Measurements from ENCODE around the gene CNTN4. TPM values are rescaled to one million over a fixed set of nuclear protein-coding genes. Genes with fewer than 3 reads are reported as not detected.

CNTN4 gene
- total RNA-seq, 2 experiments from 2014 or later, result not detected

DNA sequence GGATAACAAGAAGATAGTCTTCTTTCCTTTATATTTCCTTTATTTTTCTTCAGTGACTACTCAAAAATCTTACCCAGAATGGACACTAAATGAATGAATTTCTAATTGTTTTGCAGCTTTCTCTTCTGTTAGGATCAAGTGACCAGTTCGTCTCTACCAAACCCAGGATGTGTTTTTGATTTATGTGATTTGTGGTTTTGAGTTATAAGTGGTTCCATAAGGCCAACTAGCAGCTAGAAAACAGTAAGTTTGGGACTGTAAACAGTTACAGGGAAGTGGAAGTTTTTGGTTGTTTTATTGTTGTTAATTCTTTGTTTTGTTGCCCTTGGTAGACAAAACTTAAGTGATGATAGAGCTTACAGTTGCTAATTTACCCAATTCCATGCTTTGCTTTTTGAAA lies 555.0 kb downstream of the CNTN4 start:
- DNase-seq, result no peak
- Mint-ChIP-seq H3K9me3 (no peaks in the 10 kb centered on the region), H3K4me3 (no peak overlapping the region), H3K4me1 (no peaks in the 10 kb centered on the region), H3K27me3 (no peaks in the 10 kb centered on the region), H3K36me3 (no peaks in the 10 kb centered on the region), H3K27ac (no peak overlapping the region)

DNA sequence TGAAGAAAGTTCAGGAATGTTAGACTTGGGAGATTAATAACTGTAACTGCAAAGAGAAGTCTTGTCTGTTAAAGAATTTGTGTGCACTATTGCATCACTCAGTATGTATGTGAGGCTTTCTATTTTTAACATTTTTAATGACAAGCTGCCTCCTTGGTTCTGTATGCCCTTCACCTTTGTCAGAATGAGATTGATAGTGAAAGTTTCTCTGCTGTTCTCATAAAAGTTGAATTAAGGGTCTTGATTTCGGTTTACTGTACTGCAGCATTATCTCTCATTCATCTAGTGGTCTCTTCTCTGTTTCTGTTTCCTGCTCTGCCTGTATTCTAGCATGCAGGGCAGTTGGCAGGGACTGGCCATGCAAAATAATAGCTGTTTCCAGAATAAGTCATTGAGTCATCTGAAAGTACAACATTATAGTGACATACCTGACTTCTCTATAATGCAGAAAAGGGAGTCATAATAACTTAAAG lies 556.6 kb downstream of the CNTN4 start:
- Mint-ChIP-seq H3K4me1 (no peaks in the 10 kb centered on the region), H3K27ac (no peak overlapping the region), H3K27me3 (no peaks in the 10 kb centered on the region), H3K36me3 (no peaks in the 10 kb centered on the region), H3K9me3 (no peaks in the 10 kb centered on the region), H3K4me3 (no peak overlapping the region)
- DNase-seq, result no peak

DNA sequence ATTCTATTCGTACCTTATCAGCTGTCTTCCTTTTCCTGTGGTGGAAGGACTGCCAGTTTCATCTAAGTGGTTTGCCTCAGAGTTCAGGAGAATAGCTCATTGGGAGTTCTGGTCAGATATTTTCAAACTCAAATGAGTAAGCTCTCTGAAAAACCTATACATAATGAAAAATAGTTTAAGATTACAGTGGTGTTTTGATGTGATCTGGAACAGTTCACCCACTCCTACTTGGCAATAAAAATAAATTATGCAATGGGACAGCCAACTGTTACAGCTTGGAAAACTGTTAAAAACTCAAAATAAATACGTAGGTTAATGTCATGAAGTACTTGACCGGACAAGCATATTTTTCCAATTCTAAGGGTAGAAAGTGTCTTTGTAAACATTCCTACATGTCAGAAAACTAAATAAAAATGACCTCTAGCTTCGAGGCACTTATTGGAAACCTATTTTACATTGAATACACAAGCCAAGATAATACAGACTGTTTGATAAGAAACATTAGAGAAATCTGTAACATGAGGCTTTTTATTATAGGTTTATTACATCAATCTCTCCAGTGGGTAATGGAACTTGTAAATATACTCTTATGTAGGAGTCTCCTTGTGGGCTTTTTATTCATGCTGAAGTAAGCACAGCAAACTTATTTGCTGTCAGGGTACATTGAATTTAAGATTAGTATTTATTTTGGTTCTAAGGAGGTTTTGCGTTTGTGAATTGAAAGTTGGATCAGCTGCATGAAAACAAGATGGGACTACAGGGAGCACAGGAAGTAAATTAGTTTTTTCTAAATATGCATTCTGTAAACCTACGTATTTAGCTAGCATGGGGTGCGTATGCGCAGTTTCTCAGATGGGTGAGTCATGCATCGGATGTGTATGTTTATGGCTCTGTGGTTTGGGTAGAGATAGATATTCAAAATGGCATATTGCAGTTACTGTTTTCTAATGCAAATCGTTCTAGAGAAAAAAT lies 558.4 kb downstream of the CNTN4 start:
- Mint-ChIP-seq H3K36me3 (no peaks in the 10 kb centered on the region), H3K4me1 (no peaks in the 10 kb centered on the region)

DNA sequence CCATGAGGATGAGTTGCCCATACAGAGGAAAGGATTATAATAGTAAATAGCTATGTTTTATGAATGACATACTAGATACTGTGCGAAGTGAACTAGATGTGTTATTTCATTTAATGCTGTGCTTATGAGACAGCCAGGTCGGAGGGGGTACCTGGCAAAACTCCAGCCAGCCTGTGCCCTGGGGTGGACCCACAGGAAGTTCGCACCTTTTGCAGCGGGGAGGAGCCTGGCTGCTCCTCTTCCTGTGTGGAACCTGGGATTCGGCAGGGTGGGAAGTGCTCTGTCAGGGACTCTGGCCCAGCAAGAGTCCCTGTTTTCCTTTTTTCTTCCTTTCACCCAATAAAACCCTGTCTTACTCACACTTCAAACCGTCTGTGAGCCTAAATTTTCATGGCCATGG lies 559.3 kb downstream of the CNTN4 start:
- Mint-ChIP-seq H3K36me3 (no peaks in the 10 kb centered on the region), H3K27me3 (no peaks in the 10 kb centered on the region), H3K4me3 (no peak overlapping the region), H3K4me1 (no peaks in the 10 kb centered on the region), H3K27ac (no peak overlapping the region), H3K9me3 (no peaks in the 10 kb centered on the region)
- no peak for DNase-seq

More for the DNA sequence above, 558.4 kb downstream of the CNTN4 start:
- DNase-seq, result no peak
- Mint-ChIP-seq H3K4me3 (no peak overlapping the region), H3K27ac (no peak overlapping the region), H3K9me3 (no peaks in the 10 kb centered on the region), H3K27me3 (no peaks in the 10 kb centered on the region)

DNA sequence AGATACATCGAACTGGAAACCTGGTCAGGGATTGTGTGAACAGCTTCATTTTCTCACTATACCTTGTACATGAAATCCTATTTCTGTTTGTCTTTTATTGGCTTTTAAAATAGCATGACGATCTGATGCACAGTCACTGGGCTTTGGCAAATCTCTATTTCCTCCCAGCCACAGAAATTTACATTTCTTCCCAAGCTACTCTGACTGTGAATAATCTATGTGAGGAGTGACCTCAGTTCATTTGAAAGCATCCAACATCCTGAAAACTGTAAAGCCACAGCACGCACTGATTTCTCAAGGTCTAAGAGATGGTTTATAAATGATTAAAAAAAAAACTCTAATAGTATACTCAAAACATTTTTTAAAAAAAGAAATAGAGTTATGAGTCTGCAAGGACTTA lies 561.2 kb downstream of the CNTN4 start:
- Mint-ChIP-seq H3K9me3 (no peaks in the 10 kb centered on the region), H3K4me3 (no peak overlapping the region), H3K36me3 (no peaks in the 10 kb centered on the region), H3K27ac (no peak overlapping the region), H3K4me1 (no peaks in the 10 kb centered on the region), H3K27me3 (no peaks in the 10 kb centered on the region)
- DNase-seq, result no peak

DNA sequence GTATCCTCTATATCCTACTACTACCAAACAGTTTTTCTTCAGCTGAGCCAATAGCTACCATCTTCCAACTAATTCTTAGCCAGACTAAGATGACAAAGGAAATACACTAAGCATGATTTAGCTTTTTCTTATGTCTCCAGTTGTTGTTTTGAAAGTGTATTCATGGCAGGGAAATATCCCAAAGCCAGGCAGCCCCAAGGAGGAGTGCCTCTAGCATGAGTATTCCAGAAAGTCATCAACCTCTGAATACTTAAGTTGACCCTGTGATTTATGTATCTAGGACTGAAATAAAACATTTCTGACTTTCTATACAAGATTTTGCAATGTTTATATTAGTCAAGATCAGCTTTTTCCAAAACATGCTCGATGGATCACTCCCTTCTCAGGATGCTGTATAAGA lies 562.4 kb downstream of the CNTN4 start:
- Mint-ChIP-seq H3K27ac (no peak overlapping the region), H3K9me3 (no peaks in the 10 kb centered on the region), H3K4me1 (no peaks in the 10 kb centered on the region), H3K4me3 (no peak overlapping the region), H3K27me3 (no peaks in the 10 kb centered on the region), H3K36me3 (no peaks in the 10 kb centered on the region)
- no peak for DNase-seq

DNA sequence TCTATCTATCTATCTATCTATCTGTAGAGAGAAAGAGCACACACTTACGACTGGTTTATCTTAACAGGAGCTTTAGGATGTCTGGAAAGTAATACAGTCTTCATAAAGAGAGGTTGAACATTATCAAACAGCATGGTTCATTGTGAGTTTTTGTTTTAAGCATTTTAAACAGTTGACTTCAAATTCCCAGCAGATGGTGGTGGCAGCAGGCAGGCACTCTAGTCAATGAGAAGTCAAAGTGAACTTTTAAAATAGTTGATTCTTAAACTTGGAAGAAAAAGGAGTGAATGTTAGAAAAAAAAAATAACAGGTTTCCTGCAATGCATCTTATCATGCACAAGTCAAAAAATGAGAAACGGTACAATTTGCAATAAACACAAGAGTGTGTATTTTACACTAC lies 578.8 kb downstream of the CNTN4 start:
- Mint-ChIP-seq H3K4me3 (no peak overlapping the region), H3K27me3 (peaks cover 4% of the 10 kb centered on the region)

DNA sequence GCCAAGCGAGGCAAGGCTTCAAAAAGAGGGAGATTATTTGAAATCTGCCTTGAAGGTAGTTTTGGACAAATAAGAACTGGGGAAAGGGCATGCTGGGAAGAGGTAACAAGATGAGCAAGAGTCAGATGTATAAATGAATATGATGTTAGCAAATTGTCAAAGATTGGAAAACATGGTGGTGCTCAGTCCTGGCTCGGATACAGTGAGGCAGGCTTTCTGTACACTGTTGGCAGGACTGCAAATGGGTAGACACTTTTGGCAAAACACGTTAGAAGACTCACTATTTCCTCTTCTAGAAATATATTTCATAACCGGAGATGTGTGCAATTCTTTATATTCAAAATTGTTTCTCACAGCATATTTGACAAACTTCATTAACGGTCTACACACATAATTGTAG lies 581.6 kb downstream of the CNTN4 start:
- Mint-ChIP-seq H3K4me3 (no peak overlapping the region), H3K36me3 (no peaks in the 10 kb centered on the region), H3K27ac (no peak overlapping the region), H3K9me3 (no peaks in the 10 kb centered on the region), H3K27me3 (peaks cover 4% of the 10 kb centered on the region), H3K4me1 (no peaks in the 10 kb centered on the region)
- DNase-seq, result no peak

More for the DNA sequence above, 578.8 kb downstream of the CNTN4 start:
- no peak for DNase-seq
- Mint-ChIP-seq H3K27ac (no peak overlapping the region), H3K9me3 (no peaks in the 10 kb centered on the region), H3K36me3 (no peaks in the 10 kb centered on the region), H3K4me1 (no peaks in the 10 kb centered on the region)

DNA sequence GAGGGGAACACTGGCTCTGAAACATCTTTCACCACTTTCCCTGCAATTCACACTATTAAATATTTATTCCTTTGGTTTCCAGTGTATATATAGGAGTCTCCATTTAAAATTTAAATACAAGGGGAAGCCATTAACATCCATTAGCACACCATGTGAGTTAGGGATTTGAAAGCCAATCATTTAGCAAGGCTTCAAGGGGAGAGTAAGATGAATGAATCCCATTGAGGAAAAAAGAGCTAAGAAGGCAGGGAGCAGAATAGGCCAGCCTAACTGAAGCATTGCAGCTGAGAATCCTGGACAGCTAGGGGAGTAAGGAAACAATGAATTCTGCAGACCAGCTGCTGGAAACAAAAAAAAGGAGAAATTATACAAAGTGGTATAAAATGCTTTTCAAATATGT lies 585.4 kb downstream of the CNTN4 start:
- Mint-ChIP-seq H3K9me3 (no peaks in the 10 kb centered on the region), H3K27me3 (peaks cover 4% of the 10 kb centered on the region), H3K36me3 (no peaks in the 10 kb centered on the region), H3K4me3 (no peak overlapping the region), H3K4me1 (no peaks in the 10 kb centered on the region), H3K27ac (no peak overlapping the region)
- DNase-seq, result no peak

DNA sequence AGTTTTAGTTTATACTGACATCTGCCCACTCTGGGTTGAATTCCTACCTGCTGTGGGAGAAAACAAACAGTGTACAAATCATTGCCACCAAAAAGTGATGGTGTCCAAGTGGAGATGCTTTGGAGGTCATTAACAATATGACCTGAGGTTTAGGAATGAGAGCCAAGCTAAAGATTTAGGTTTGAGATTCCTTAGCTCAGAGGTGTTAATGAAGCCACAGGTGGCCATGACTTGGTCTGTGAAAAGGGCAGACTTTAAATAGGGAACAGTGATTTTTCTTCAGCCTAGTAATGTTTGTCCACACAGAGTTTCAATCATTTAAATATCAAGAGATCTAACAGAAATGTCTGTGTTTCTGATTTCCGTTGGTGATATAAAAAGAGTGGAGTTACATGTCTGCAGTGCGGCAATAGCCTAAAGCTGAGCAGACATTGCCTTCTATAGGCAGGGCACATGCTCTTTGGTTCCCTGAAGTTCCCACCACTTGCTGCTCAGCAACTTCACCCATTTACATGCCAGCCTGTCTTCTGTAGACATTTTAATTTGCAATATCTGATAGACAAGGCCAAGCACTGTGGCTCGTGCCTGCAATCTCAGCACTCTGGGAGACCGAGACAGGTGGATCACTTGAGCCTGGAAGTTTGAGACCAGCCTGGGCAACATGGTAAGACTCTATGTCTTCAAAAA lies 588.3 kb downstream of the CNTN4 start:
- H3K4me1 Mint-ChIP-seq, result no peaks in the 10 kb centered on the region
- DNase-seq, result no peak
- H3K27ac Mint-ChIP-seq, result no peak overlapping the region
- no peak overlapping the region for H3K4me3 Mint-ChIP-seq
- H3K36me3 Mint-ChIP-seq, result no peaks in the 10 kb centered on the region
- H3K9me3 Mint-ChIP-seq, result no peaks in the 10 kb centered on the region
- no peaks in the 10 kb centered on the region for H3K27me3 Mint-ChIP-seq

DNA sequence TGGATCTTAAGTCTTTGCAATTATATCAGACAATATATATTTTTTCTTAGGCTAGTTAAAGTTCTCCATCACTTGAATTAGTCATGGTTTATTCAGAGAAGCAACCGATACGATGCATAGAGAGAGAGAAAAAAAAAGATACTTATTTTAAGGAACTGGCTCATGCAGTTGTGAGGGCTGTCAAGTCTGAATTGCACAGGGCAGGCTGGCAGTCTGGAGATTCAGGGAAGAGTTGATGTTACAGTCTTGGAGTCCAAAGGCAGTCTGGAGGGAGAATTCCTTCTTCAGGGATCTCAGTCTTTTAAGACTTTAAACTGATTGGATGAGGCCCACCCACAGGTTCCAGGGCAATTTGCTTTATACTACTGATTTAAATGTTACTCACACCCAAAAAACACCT lies 598.9 kb downstream of the CNTN4 start:
- Mint-ChIP-seq H3K27ac (no peak overlapping the region), H3K36me3 (no peaks in the 10 kb centered on the region), H3K27me3 (peaks cover 3% of the 10 kb centered on the region), H3K4me3 (no peak overlapping the region), H3K9me3 (no peaks in the 10 kb centered on the region), H3K4me1 (no peaks in the 10 kb centered on the region)
- DNase-seq, result no peak

DNA sequence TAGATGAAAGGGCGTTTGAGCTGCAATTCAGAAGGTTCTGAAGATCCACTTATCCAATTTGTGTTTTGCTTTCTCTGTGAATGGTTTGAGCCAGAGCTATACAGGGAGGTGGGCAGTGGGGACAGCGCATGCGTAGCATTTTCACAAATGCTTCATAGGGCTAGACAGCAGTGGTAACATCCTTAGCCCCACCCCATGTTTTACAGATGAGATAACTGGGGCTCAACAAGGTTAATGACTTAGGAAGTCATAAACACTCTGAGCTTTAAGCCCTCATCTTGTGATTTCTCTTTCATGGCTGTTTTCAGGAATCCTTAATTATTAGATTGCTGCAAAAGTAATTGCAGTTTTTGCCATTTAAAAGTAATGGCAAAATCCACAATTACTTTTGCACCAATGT lies 602.8 kb downstream of the CNTN4 start:
- Mint-ChIP-seq H3K9me3 (no peaks in the 10 kb centered on the region), H3K27ac (no peak overlapping the region), H3K4me3 (no peak overlapping the region), H3K27me3 (no peaks in the 10 kb centered on the region), H3K4me1 (no peaks in the 10 kb centered on the region), H3K36me3 (no peaks in the 10 kb centered on the region)
- no peak for DNase-seq

DNA sequence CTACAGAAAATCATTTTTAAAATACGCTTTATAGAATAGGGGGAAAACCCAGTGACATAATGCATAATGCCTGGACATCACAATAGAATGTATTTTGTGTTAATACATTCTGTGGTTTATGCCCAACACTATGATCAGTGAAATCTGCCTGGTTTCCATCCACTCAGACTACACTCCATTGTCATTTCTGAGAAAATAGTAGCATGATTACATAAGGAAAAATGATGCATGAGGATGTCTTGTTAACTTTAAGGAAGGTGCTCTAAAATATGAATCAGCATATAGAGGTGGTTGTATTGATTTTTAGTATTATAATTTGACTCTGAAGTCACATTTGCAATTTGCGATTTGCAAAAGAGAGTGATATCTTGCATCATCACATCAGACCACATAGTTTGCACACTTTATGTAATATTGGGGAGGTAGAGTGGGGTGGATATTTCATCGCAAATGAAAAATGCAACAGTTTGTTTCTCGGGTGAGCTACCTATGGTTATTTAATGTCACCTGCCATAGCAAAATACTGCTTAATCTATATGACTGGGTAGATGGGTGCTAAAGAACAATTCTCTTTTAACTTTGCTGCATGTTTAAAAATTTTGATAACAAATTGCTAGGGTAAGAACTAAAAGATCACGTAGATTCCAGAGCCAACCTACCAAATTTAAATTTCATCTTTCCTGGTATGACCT lies 607.6 kb downstream of the CNTN4 start:
- no peak for DNase-seq
- Mint-ChIP-seq H3K4me1 (no peaks in the 10 kb centered on the region), H3K36me3 (no peaks in the 10 kb centered on the region), H3K4me3 (no peak overlapping the region), H3K27ac (no peak overlapping the region), H3K27me3 (no peaks in the 10 kb centered on the region), H3K9me3 (no peaks in the 10 kb centered on the region)

DNA sequence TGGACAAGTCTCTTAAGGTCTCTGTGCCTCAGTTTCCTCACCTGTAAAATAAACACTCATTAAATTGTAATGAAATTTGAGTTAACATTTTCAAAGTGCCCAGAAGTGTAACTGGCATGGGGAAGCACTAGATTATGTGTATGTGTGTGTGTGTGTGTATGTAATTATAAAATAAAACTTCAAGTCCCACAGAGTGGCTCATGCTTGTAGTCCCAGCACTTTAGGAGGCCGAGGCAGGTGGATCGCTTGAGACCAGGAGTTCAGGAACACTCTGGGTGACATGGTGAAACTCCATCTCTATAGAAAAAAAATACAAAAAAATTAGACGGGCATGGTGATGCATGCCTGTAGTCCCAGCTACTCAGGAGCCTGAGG lies 608.2 kb downstream of the CNTN4 start:
- Mint-ChIP-seq H3K27ac (no peak overlapping the region), H3K36me3 (no peaks in the 10 kb centered on the region)

DNA sequence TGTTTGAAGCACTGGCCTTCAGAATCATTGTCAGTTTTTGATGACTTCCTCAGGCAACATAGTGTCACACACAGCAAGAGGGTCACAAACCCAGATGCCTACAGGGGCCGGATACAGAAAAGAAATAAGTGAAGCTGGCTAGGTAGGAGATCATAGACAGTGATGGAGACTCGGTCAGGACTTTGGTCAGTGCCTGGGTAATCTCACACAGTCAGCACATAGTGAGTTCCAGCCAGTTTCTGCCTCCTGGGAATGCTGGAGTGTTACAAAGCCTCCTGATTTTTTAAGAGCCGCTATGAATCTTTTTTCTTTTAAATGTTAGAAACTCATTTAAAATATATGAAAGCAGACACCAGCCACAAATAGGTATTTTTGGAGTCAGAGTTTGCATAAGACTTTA lies 612.4 kb downstream of the CNTN4 start:
- H3K4me3 Mint-ChIP-seq, result no peak overlapping the region
- H3K27me3 Mint-ChIP-seq, result no peaks in the 10 kb centered on the region
- no peak for DNase-seq

More for the DNA sequence above, 608.2 kb downstream of the CNTN4 start:
- H3K4me3 Mint-ChIP-seq, result no peak overlapping the region
- H3K4me1 Mint-ChIP-seq, result no peaks in the 10 kb centered on the region
- no peaks in the 10 kb centered on the region for H3K27me3 Mint-ChIP-seq
- no peak for DNase-seq
- H3K9me3 Mint-ChIP-seq, result no peaks in the 10 kb centered on the region

More for the DNA sequence above, 612.4 kb downstream of the CNTN4 start:
- Mint-ChIP-seq H3K4me1 (no peaks in the 10 kb centered on the region), H3K27ac (no peak overlapping the region), H3K9me3 (no peaks in the 10 kb centered on the region), H3K36me3 (no peaks in the 10 kb centered on the region)
